ENCODE measurements around the gene RNF13.
"Not testable (repeated sequence)": the region's sequence is repeated elsewhere in the genome, so short reads cannot be mapped to it uniquely, and the experiment has no call there.

RNF13 gene

DNA sequence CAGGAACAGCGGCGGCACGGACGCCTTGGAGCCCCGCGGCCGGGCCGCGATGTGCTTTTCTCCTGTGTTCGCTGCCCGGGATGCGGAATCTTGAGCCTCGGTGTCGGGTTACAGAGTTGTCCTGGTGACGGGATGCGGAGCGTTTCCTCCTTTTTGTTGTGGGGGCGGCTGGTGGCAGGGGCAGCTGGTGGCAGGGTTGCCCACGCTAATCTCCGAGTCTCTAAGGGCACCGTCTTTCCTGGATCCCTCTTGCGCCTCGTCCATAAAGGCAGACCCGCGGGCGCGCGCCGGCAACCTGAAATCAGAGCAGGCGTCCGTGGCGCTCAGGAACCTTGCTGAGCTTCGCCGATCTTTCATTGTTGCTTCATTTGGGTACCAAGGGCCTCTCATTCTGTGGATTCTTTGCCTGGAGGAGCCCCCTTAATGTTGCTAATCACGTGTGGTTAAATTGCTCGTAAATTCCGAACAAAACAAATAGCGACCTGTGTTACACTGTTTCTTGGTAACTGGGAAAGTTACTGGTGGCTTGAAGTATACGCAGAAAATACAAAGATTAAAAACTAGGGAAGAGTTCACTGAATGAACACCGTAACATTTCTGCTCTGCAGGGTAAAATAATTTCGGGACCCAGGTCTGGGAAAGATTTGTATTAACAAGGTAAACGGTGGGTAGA, 158.5 kb downstream of the RNF13 start:
- Histone ChIP-seq H3K4me3 (ENCODE audit: low read length in 2 of 2) (peak overlapping the region; percentile 78 to 89), H3K9me3 (ENCODE audit: control insufficient read depth in 2 of 2, low read length in 2 of 2) (no peaks in the 10 kb centered on the region), H3K27me3 (ENCODE audit: control insufficient read depth in 2 of 2, insufficient read depth in 2 of 2, low read length in 2 of 2) (no peaks in the 10 kb centered on the region), H3K36me3 (ENCODE audit: control insufficient read depth in 2 of 2, insufficient read depth in 2 of 2, low read length in 2 of 2) (peaks cover 0 to 2% of the 10 kb centered on the region in 2 donors), H3K9ac (ENCODE audit: low read depth in 1 of 2, low read length in 2 of 2) (peak overlapping the region; percentile 64 to 72), H3K27ac (ENCODE audit: low read depth in 2 of 2, low read length in 2 of 2) (peak overlapping the region; percentile 78 to 82), H3K4me1 (ENCODE audit: control insufficient read depth in 2 of 2, insufficient read depth in 2 of 2, low read length in 2 of 2) (peaks cover 3 to 16% of the 10 kb centered on the region in 2 donors)

DNA sequence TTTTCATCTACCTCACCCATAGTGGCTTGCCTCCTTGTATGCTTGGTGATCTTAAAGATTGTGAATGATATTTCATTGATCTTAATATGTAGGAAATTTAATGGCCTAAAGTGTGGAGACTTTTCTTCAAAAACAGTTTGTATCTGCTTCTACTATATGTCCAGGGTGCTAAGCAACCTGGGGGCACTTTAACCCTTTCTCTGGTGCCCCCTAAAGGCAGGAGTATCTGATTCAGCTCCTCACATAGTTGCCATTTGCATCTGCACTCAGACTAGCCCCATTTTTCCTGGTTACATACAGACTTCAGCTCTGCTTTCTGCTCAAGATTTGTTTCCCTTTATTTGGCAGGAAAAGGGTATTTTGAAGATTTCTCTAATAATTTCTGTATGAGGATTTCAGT, 162.9 kb downstream of the RNF13 start:
- Histone ChIP-seq H3K27ac (ENCODE audit: low read depth in 2 of 2, low read length in 2 of 2) (no peak overlapping the region), H3K27me3 (ENCODE audit: control insufficient read depth in 2 of 2, insufficient read depth in 2 of 2, low read length in 2 of 2) (no peaks in the 10 kb centered on the region), H3K36me3 (ENCODE audit: control insufficient read depth in 2 of 2, insufficient read depth in 2 of 2, low read length in 2 of 2) (no peaks in the 10 kb centered on the region), H3K9ac (ENCODE audit: low read depth in 1 of 2, low read length in 2 of 2) (no peak overlapping the region), H3K4me3 (ENCODE audit: low read length in 2 of 2) (no peak overlapping the region), H3K4me1 (ENCODE audit: control insufficient read depth in 2 of 2, insufficient read depth in 2 of 2, low read length in 2 of 2) (peaks cover 3% of the 10 kb centered on the region in 2 donors), H3K9me3 (ENCODE audit: control insufficient read depth in 2 of 2, low read length in 2 of 2) (no peaks in the 10 kb centered on the region)

DNA sequence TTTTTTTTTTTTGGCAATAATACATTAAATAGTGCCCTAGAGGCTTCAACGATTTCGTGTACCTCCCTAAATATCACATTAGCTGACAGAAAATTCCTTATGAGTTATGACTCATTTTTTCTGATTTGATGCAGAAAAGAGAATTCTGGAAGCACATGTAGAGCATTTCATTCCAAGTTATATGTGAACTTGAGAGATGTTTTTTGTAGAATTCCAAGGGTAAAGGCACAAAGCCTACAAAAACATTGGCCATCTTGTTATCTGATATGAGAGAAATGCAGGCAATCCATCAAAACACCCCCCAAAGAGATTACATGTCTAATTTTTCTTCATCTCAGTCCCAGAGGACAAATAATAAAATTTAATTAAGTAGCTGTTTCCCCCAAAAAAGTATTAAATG, 164.4 kb downstream of the RNF13 start:
- Histone ChIP-seq H3K4me3 (ENCODE audit: low read length in 2 of 2) (no peak overlapping the region), H3K9ac (ENCODE audit: low read depth in 1 of 2, low read length in 2 of 2) (no peak overlapping the region), H3K27ac (ENCODE audit: low read depth in 2 of 2, low read length in 2 of 2) (no peak overlapping the region), H3K9me3 (ENCODE audit: control insufficient read depth in 2 of 2, low read length in 2 of 2) (no peaks in the 10 kb centered on the region), H3K27me3 (ENCODE audit: control insufficient read depth in 2 of 2, insufficient read depth in 2 of 2, low read length in 2 of 2) (no peaks in the 10 kb centered on the region), H3K36me3 (ENCODE audit: control insufficient read depth in 2 of 2, insufficient read depth in 2 of 2, low read length in 2 of 2) (no peaks in the 10 kb centered on the region), H3K4me1 (ENCODE audit: control insufficient read depth in 2 of 2, insufficient read depth in 2 of 2, low read length in 2 of 2) (no peaks in the 10 kb centered on the region)

DNA sequence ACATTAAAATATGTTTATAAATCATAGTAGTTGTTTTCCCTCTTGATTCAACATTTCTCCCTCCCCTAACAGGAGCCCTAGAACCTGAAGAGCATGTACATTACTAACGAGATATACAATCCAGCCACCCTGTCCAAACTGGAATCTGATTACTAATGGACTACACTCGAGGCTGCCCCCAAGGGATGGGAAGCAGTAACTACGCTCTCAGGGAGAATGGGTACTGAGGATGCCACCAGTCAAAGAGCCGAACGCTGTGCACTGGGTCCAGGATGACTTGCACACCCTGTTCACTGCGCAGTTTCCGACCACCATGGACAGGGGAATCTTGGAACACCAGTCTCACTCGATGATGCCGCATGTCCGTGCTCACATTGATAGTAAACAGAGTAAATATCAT, 169.0 kb downstream of the RNF13 start:
- not testable (repeated sequence) for H3K27me3 ChIP-seq (ENCODE audit: control insufficient read depth in 2 of 2, insufficient read depth in 2 of 2, low read length in 2 of 2); H3K36me3 ChIP-seq (ENCODE audit: control insufficient read depth in 2 of 2, insufficient read depth in 2 of 2, low read length in 2 of 2); H3K4me3 ChIP-seq (ENCODE audit: low read length in 2 of 2); H3K9ac ChIP-seq (ENCODE audit: low read depth in 1 of 2, low read length in 2 of 2); H3K9me3 ChIP-seq (ENCODE audit: control insufficient read depth in 2 of 2, low read length in 2 of 2); H3K27ac ChIP-seq (ENCODE audit: low read depth in 2 of 2, low read length in 2 of 2); H3K4me1 ChIP-seq (ENCODE audit: control insufficient read depth in 2 of 2, insufficient read depth in 2 of 2, low read length in 2 of 2)

DNA sequence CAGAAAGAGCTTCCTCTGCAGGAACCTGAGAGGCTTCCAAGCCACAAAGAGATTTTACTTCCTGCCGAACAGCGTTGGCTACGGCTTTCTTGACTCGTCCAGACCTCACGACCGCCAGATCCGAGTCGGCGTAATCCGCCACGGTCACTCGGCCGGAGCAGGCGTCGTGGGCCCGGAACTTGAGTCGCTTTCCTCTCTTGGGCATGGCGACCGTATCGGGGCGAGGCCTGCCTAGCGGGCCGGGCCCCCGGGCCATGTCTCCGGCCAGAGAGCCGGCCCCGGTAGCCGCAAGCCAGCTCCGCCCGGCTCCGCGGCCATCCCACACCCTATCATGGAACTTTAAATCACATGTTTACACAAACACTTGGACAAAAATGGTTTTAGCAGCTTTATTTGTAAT, 170.0 kb downstream of the RNF13 start:
- H3K27ac ChIP-seq (ENCODE audit: low read depth in 2 of 2, low read length in 2 of 2); H3K27me3 ChIP-seq (ENCODE audit: control insufficient read depth in 2 of 2, insufficient read depth in 2 of 2, low read length in 2 of 2); H3K9ac ChIP-seq (ENCODE audit: low read depth in 1 of 2, low read length in 2 of 2); H3K4me1 ChIP-seq (ENCODE audit: control insufficient read depth in 2 of 2, insufficient read depth in 2 of 2, low read length in 2 of 2); H3K36me3 ChIP-seq (ENCODE audit: control insufficient read depth in 2 of 2, insufficient read depth in 2 of 2, low read length in 2 of 2); H3K4me3 ChIP-seq (ENCODE audit: low read length in 2 of 2); H3K9me3 ChIP-seq (ENCODE audit: control insufficient read depth in 2 of 2, low read length in 2 of 2): not testable (repeated sequence)

DNA sequence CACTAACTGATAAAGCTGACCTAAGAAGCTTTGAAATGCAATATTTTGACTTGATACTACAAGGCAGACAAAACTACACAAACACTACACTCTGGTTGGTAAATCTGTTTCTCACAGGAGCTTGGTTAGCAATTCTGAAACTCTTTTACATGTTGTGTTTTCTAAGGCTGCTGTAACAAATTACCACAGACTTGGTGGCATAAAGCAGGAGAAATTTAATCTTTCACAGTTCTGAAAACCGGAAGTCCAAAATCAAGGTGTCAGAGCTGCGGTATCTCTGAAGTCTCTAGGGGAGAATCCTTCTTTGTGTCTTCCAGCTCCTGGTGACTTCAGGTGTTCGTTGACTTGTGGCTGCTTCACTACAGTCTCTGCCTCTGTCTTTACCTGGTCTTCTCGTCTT, 170.6 kb downstream of the RNF13 start:
- no peak overlapping the region for H3K9ac ChIP-seq (ENCODE audit: low read depth in 1 of 2, low read length in 2 of 2)
- H3K9me3 ChIP-seq (ENCODE audit: control insufficient read depth in 2 of 2, low read length in 2 of 2), result no peaks in the 10 kb centered on the region
- H3K27me3 ChIP-seq (ENCODE audit: control insufficient read depth in 2 of 2, insufficient read depth in 2 of 2, low read length in 2 of 2), result no peaks in the 10 kb centered on the region
- H3K4me3 ChIP-seq (ENCODE audit: low read length in 2 of 2), result no peak overlapping the region
- no peaks in the 10 kb centered on the region for H3K36me3 ChIP-seq (ENCODE audit: control insufficient read depth in 2 of 2, insufficient read depth in 2 of 2, low read length in 2 of 2)
- no peak overlapping the region for H3K27ac ChIP-seq (ENCODE audit: low read depth in 2 of 2, low read length in 2 of 2)
- H3K4me1 ChIP-seq (ENCODE audit: control insufficient read depth in 2 of 2, insufficient read depth in 2 of 2, low read length in 2 of 2), result no peaks in the 10 kb centered on the region

DNA sequence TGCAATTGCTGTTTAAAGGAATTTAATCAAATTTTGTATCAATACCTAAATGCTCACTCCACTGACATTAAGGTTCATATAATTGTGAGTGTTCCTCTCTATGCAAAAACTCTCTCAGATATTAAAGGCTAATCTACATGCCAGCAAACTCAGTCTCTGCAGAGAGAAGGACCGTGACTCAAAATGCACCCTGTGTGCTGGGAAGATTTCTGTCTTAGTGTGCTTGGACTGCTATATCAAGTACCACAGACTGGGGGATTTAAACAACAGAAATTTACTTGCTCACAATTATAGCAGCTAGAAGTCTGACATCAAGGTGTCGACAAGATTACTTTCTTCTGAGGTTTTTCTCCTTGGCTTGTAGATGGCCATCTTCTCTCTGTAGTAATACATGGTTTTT, 176.3 kb downstream of the RNF13 start:
- Histone ChIP-seq H3K9ac (ENCODE audit: low read depth in 1 of 2, low read length in 2 of 2) (no peak overlapping the region), H3K4me1 (ENCODE audit: control insufficient read depth in 2 of 2, insufficient read depth in 2 of 2, low read length in 2 of 2) (no peaks in the 10 kb centered on the region), H3K9me3 (ENCODE audit: control insufficient read depth in 2 of 2, low read length in 2 of 2) (no peaks in the 10 kb centered on the region), H3K4me3 (ENCODE audit: low read length in 2 of 2) (no peak overlapping the region), H3K27ac (ENCODE audit: low read depth in 2 of 2, low read length in 2 of 2) (no peak overlapping the region), H3K36me3 (ENCODE audit: control insufficient read depth in 2 of 2, insufficient read depth in 2 of 2, low read length in 2 of 2) (no peaks in the 10 kb centered on the region), H3K27me3 (ENCODE audit: control insufficient read depth in 2 of 2, insufficient read depth in 2 of 2, low read length in 2 of 2) (no peaks in the 10 kb centered on the region)

DNA sequence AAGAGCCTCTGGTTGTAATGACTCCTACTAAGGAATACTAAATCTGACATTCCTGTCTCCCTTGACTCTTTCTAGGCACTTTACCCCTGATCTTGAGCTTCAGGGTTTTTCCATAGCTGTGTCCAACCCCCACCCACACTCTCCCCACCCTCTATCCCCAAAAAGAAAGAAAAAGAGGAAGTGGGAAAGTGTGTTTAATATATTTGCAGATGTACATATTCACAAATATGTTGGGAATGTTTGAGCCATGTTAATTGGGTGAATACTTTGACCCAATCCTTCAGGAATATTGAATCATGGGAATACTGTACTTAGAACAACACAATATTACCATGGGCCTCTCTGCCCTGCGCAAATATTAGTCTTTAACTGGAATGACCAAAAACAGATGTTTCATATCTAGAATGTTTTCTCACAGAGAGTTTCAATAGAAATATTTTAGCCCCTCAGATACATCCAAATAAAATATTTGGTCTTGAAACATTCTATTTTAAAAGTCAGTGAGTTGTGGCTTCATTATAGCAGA, 177.5 kb downstream of the RNF13 start:
- no peak overlapping the region for H3K4me3 ChIP-seq (ENCODE audit: low read length in 2 of 2)
- H3K9ac ChIP-seq (ENCODE audit: low read depth in 1 of 2, low read length in 2 of 2), result no peak overlapping the region
- H3K9me3 ChIP-seq (ENCODE audit: control insufficient read depth in 2 of 2, low read length in 2 of 2), result no peaks in the 10 kb centered on the region
- no peaks in the 10 kb centered on the region for H3K27me3 ChIP-seq (ENCODE audit: control insufficient read depth in 2 of 2, insufficient read depth in 2 of 2, low read length in 2 of 2)
- no peaks in the 10 kb centered on the region for H3K4me1 ChIP-seq (ENCODE audit: control insufficient read depth in 2 of 2, insufficient read depth in 2 of 2, low read length in 2 of 2)
- H3K36me3 ChIP-seq (ENCODE audit: control insufficient read depth in 2 of 2, insufficient read depth in 2 of 2, low read length in 2 of 2), result no peaks in the 10 kb centered on the region
- no peak overlapping the region for H3K27ac ChIP-seq (ENCODE audit: low read depth in 2 of 2, low read length in 2 of 2)

DNA sequence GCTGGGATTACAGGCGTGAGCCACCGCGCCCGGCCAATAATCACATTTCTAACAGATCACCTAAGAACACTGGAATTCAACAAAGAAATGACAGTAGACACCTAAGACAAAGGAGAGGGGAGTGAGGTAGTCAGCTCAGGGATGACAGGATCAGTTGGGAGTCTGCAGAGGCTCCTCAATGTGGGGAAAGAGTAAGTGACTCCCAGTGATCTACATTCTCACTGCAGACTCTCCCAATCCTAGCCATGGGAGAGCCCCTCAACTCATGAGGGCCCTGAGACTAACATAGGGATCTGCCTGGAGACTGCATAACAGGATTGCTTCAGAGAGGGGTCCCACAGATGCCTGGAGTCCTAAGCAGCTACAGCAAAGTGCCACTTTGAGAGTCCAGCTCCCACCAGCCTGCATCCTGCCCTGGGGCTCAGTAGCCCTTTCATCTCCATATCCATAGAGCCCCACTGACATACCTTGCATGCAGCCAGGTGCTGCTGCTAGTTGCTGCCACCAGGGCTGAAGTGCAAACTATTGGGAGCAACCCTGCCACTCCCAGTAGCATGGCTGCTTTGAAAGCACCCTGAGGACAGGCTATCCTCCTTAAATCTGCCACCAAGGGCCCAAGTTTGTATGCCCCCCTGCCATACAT, 179.5 kb downstream of the RNF13 start:
- H3K4me1 ChIP-seq (ENCODE audit: control insufficient read depth in 2 of 2, insufficient read depth in 2 of 2, low read length in 2 of 2), result no peaks in the 10 kb centered on the region
- no peaks in the 10 kb centered on the region for H3K27me3 ChIP-seq (ENCODE audit: control insufficient read depth in 2 of 2, insufficient read depth in 2 of 2, low read length in 2 of 2)
- H3K9me3 ChIP-seq (ENCODE audit: control insufficient read depth in 2 of 2, low read length in 2 of 2), result no peaks in the 10 kb centered on the region
- no peaks in the 10 kb centered on the region for H3K36me3 ChIP-seq (ENCODE audit: control insufficient read depth in 2 of 2, insufficient read depth in 2 of 2, low read length in 2 of 2)
- no peak overlapping the region for H3K9ac ChIP-seq (ENCODE audit: low read depth in 1 of 2, low read length in 2 of 2)
- H3K27ac ChIP-seq (ENCODE audit: low read depth in 2 of 2, low read length in 2 of 2), result no peak overlapping the region
- H3K4me3 ChIP-seq (ENCODE audit: low read length in 2 of 2), result no peak overlapping the region

DNA sequence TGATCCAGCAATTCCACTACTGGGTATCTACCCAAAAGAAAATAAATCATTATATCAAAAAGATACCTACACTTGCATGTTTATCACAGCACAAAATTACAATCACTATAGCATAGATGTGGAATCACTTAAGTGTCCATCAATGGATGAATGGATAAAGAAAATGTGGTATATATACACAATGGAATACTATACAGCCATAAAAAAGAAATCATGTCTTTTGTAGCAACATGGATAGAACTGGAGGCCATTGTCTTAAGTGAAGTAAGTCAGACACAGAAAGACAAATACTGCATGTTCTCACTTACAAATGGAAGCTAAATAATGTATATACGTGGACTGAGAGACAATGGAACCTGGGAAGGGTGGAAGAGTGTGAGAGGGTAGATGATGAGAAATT, 185.9 kb downstream of the RNF13 start:
- no peaks in the 10 kb centered on the region for H3K36me3 ChIP-seq (ENCODE audit: control insufficient read depth in 2 of 2, insufficient read depth in 2 of 2, low read length in 2 of 2)
- no peaks in the 10 kb centered on the region for H3K4me1 ChIP-seq (ENCODE audit: control insufficient read depth in 2 of 2, insufficient read depth in 2 of 2, low read length in 2 of 2)
- H3K9me3 ChIP-seq (ENCODE audit: control insufficient read depth in 2 of 2, low read length in 2 of 2), result peaks cover 0 to 5% of the 10 kb centered on the region in 2 donors
- H3K9ac ChIP-seq (ENCODE audit: low read depth in 1 of 2, low read length in 2 of 2), result no peak overlapping the region
- no peak overlapping the region for H3K27ac ChIP-seq (ENCODE audit: low read depth in 2 of 2, low read length in 2 of 2)
- H3K4me3 ChIP-seq (ENCODE audit: low read length in 2 of 2), result no peak overlapping the region
- H3K27me3 ChIP-seq (ENCODE audit: control insufficient read depth in 2 of 2, insufficient read depth in 2 of 2, low read length in 2 of 2), result no peaks in the 10 kb centered on the region

Measured in mucosa of rectum (tissue), 2 donors.